SK-N-SH (cell line): Measurements from ENCODE around the gene ROPN1. TPM values are rescaled to one million over a fixed set of nuclear protein-coding genes. Genes with fewer than 3 reads are reported as not detected.
A peak's percentile ranks its signal among the peaks of the same experiment; 100 is the strongest.

Experiments
- CTCF ChIA-PET: fragments of 300-600, 350-600 bp; formaldehyde crosslinking; extraction: SDS; loops from one replicate; lab custom pipeline; 2021; lab: Yijun Ruan, JAX
- POLR2A ChIA-PET: fragments of 350-600 bp; sonication (Branson Sonifier 250); formaldehyde crosslinking; extraction: SDS; loops from one replicate; lab custom pipeline; 2020; ENCODE audit warnings: antibody characterized with exemption, inconsistent platforms; lab: Yijun Ruan, JAX
- DNase-seq: peaks from one replicate; pipeline ENCODE4 v3.0.0; 2012
- H2AFZ ChIP-seq: fragments of 200-600 bp; sonication (generic); 2 replicates; pipeline ENCODE4 v1.8.1; 2016; ENCODE audit warnings: antibody characterized with exemption, mild to moderate bottlenecking, low read depth
- H3F3A ChIP-seq: fragments of 200-600 bp; sonication (generic); replicated peaks from 2 replicates; pipeline ENCODE3; 2016; ENCODE audit warnings: antibody characterized with exemption, mild to moderate bottlenecking; ENCODE audit not compliant: insufficient read depth
- H3K27ac ChIP-seq, 2 experiments: fragments of 200-500 bp in 1 of 2; fragments of 200-600 bp in 1 of 2; sonication (Bioruptor generic) in 1 of 2; sonication (generic), shearing (Covaris generic) in 1 of 2; 2 replicates each; pipeline versions ENCODE4 v1.5.1 to v1.6.1; 2014 to 2016; ENCODE audit warnings: low read depth in 2 of 2, inconsistent platforms in 1 of 2, low read length in 1 of 2, mild to moderate bottlenecking in 1 of 2, mixed read lengths in 1 of 2
- H3K27me3 ChIP-seq: fragments of 200-600 bp; sonication (generic), shearing (Covaris generic); 2 replicates; pipeline ENCODE4 v1.6.1; 2016; ENCODE audit warnings: mixed run types; ENCODE audit not compliant: insufficient read depth
- H3K36me3 ChIP-seq, 2 experiments: fragments of 200-500 bp in 1 of 2; fragments of 200-600 bp in 1 of 2; sonication (Bioruptor generic) in 1 of 2; sonication (generic) in 1 of 2; replicated peaks in 1 of 2; 2 replicates each; pipeline versions ENCODE3 to v1.5.1; 2014 to 2016; ENCODE audit warnings: low read length in 1 of 2, mild to moderate bottlenecking in 1 of 2; ENCODE audit not compliant: insufficient read depth in 2 of 2, control insufficient read depth in 1 of 2
- H3K4me1 ChIP-seq, 2 experiments: fragments of 200-500 bp in 1 of 2; fragments of 200-600 bp in 1 of 2; sonication (Bioruptor generic) in 1 of 2; sonication (generic), shearing (Covaris generic) in 1 of 2; 2 replicates each; pipeline versions ENCODE4 v1.5.1 to v1.6.1; 2014 to 2016; ENCODE audit warnings: low read depth in 1 of 2, low read length in 1 of 2, mixed run types in 1 of 2; ENCODE audit not compliant: insufficient read depth in 2 of 2, control insufficient read depth in 1 of 2
- H3K4me2 ChIP-seq: fragments of 200-600 bp; sonication (generic), shearing (Covaris generic); 2 replicates; pipeline ENCODE4 v1.6.1; 2017; ENCODE audit warnings: mixed run types
- H3K4me3 ChIP-seq, 2 experiments: fragments of 200-500 bp in 1 of 2; fragments of 200-600 bp in 1 of 2; sonication (Bioruptor generic) in 1 of 2; sonication (generic), shearing (Covaris generic) in 1 of 2; 2 replicates each; pipeline versions ENCODE4 v1.5.1 to v1.8.1; 2014 to 2016; ENCODE audit warnings: low read depth in 2 of 2, inconsistent platforms in 1 of 2, low read length in 1 of 2, mild to moderate bottlenecking in 1 of 2, mixed read lengths in 1 of 2, moderate library complexity in 1 of 2
- H3K79me2 ChIP-seq: fragments of 200-600 bp; sonication (generic); 2 replicates; pipeline ENCODE4 v1.8.1; 2017; ENCODE audit warnings: mild to moderate bottlenecking; ENCODE audit not compliant: insufficient read depth
- H3K9ac ChIP-seq: fragments of 200-600 bp; sonication (generic); 2 replicates; pipeline ENCODE4 v1.6.1; 2017; ENCODE audit warnings: mixed run types
- H3K9me2 ChIP-seq: fragments of 200-600 bp; sonication (generic); 2 replicates; pipeline ENCODE4 v1.6.1; 2017; ENCODE audit warnings: mixed run types
- H3K9me3 ChIP-seq: fragments of 200-600 bp; sonication (generic); 2 replicates; pipeline ENCODE4 v1.6.1; 2017; ENCODE audit warnings: mixed run types, mild to moderate bottlenecking, moderate library complexity
- H4K20me1 ChIP-seq: fragments of 200-600 bp; sonication (generic); 2 replicates; pipeline ENCODE4 v1.6.1; 2017; ENCODE audit warnings: mild to moderate bottlenecking, mixed run types; ENCODE audit not compliant: insufficient read depth
- CHD2 ChIP-seq: fragments of 150-350 bp; IDR thresholded peaks from 2 replicates; pipeline ENCODE4 v1.6.1; 2018; ENCODE audit warnings: low read length; ENCODE audit not compliant: partially characterized antibody
- CTCF ChIP-seq: fragments of 200-600 bp; sonication (generic); IDR thresholded peaks from 2 replicates; pipeline ENCODE4 v1.6.1; 2017; ENCODE audit warnings: antibody characterized with exemption, mild to moderate bottlenecking, moderate library complexity
- EP300 ChIP-seq, 2 experiments: IDR thresholded peaks; 2 replicates each; pipeline versions ENCODE4 v1.4.0 to v1.6.1; 2012; ENCODE audit warnings: borderline replicate concordance in 1 of 2, low read depth in 1 of 2, low read length in 1 of 2
- FOSL2 ChIP-seq: IDR thresholded peaks from 2 replicates; pipeline ENCODE4 v1.4.0; 2012; ENCODE audit warnings: low read depth, mild to moderate bottlenecking, moderate library complexity, borderline replicate concordance
- FOXJ3 ChIP-seq: sonication (generic); formaldehyde crosslinking; IDR thresholded peaks from 2 replicates; pipeline ENCODE4 v1.5.1; 2020; ENCODE audit warnings: mild to moderate bottlenecking, missing genetic modification reagents
- FOXM1 ChIP-seq: IDR thresholded peaks from 2 replicates; pipeline ENCODE4 v1.4.0; 2012; ENCODE audit warnings: low read depth, mild to moderate bottlenecking
- GABPA ChIP-seq: IDR thresholded peaks from 2 replicates; pipeline ENCODE4 v1.4.0; 2012; ENCODE audit warnings: low read depth, mild to moderate bottlenecking
- GATA2 ChIP-seq: sonication (generic); formaldehyde crosslinking; IDR thresholded peaks from 2 replicates; pipeline ENCODE4 v1.5.0; 2020; ENCODE audit warnings: mild to moderate bottlenecking, missing genetic modification reagents
- JUND ChIP-seq: IDR thresholded peaks from 2 replicates; pipeline ENCODE4 v1.4.0; 2012
- MXI1 ChIP-seq: IDR thresholded peaks from 2 replicates; pipeline ENCODE4 v1.6.1; 2012; ENCODE audit warnings: mild to moderate bottlenecking, low read depth, low read length, improper control_type of control experiment
- NFIC ChIP-seq: IDR thresholded peaks from 2 replicates; pipeline ENCODE4 v1.4.0; 2012; ENCODE audit warnings: borderline replicate concordance
- POLR2AphosphoS5 ChIP-seq: IDR thresholded peaks from 2 replicates; pipeline ENCODE4 v1.6.1; 2012; ENCODE audit warnings: low read depth, low read length
- RCOR1 ChIP-seq: fragments of 150-350 bp; IDR thresholded peaks from 2 replicates; pipeline ENCODE4 v1.6.1; 2017; ENCODE audit warnings: antibody characterized with exemption, low read length
- REST ChIP-seq: IDR thresholded peaks from 2 replicates; pipeline ENCODE4 v1.6.1; 2012; ENCODE audit warnings: mild to moderate bottlenecking, low read depth, low read length, moderate library complexity
- YY1 ChIP-seq: IDR thresholded peaks from 2 replicates; pipeline ENCODE4 v1.4.0; 2012; ENCODE audit warnings: low read depth, mild to moderate bottlenecking
- ZBTB33 ChIP-seq: IDR thresholded peaks from 2 replicates; pipeline ENCODE4 v1.4.0; 2012; ENCODE audit warnings: low read depth, borderline replicate concordance
- WGBS: methylation state at CpG from one replicate; pipeline ENCODE4 v1.1.6; 2017; ENCODE audit warnings: low lambda C conversion rate; 5-methylcytosine and 5-hydroxymethylcytosine counted together
- polyA plus RNA-seq, 3 experiments: library from polyadenylated mRNA; depleted of rRNA; stranded (reverse); fragments of >200 nt; gene quantifications; 2 replicates each; pipeline ENCODE4 v1.2.3, GENCODE V29; 2012

ROPN1 gene
- polyA plus RNA-seq, 1 of the 3 experiments (the other 2 are of a cell fraction), result 0.05 TPM

- TF ChIP-seq CHD2 (no peak), CTCF (no peak), GATA2 (CRISPR knock-in tag) (no peak), FOSL2 (no peak), MXI1 (no peak), EP300 (IDR thresholded peaks at IDR 0.05; ENCODE audit: borderline replicate concordance in 1 of 2, low read depth in 1 of 2, low read length in 1 of 2) (no peak), GABPA (no peak), POLR2AphosphoS5 (no peak), NFIC (no peak), JUND (no peak), YY1 (no peak), FOXJ3 (CRISPR knock-in tag) (no peak), FOXM1 (no peak)
- ChIA-PET POLR2A (interaction anchor here (0.9 to 3.0 kb wide), 2 partner anchors 9 to 29 kb away, joined by 3 to 14 read pairs; no protein-coding TSS in a partner anchor), CTCF (interaction anchor here (0.8 to 6.1 kb wide), 14 partner anchors 9 to 316 kb away, joined by 3 to 60 read pairs (median 4); no protein-coding TSS in a partner anchor)
Observed at GRCh38 chr3:124034844-124035152, 42.9 kb upstream of the ROPN1 start.

GRCh38 chr3:124034016-124034843 lies 42.3 kb upstream of the ROPN1 start:
- peaks cover 6% of the 10 kb centered on the region; the same call in 1 of the 2 replicates for H4K20me1 ChIP-seq
- WGBS, result 15% methylated on average over 8 of the region's 47 CpGs
- H3K36me3 ChIP-seq, result no peaks in the 10 kb centered on the region
- peak overlapping the region; percentile 96 to 97 for H3K4me3 ChIP-seq
- H3K9me3 ChIP-seq, result no peaks in the 10 kb centered on the region
- H3F3A ChIP-seq, result no peaks in the 10 kb centered on the region
- CTCF ChIA-PET, result interaction anchor here (0.8 to 6.1 kb wide), 24 partner anchors 7 to 458 kb away, joined by 3 to 60 read pairs (median 4); no protein-coding TSS in a partner anchor
- H3K9ac ChIP-seq, result peak overlapping the region; percentile 90
- H2AFZ ChIP-seq, result peak overlapping the region; percentile 91
- peak overlapping the region; percentile 91 for H3K4me2 ChIP-seq
- H3K27ac ChIP-seq, result peak overlapping the region in 1 of 2 experiments; percentile 92; a peak in 1 of 4 replicates
- POLR2A ChIA-PET, result interaction anchor here (0.9 to 3.0 kb wide), 8 partner anchors 9 to 284 kb away, joined by 3 to 14 read pairs (median 6); no protein-coding TSS in a partner anchor
- peaks cover 38% of the 10 kb centered on the region for H3K79me2 ChIP-seq
- H3K4me1 ChIP-seq, result peaks cover 0 to 25% of the 10 kb centered on the region in 2 experiments; a peak in 3 of 4 replicates
- no peaks in the 10 kb centered on the region for H3K9me2 ChIP-seq
- H3K27me3 ChIP-seq, result no peaks in the 10 kb centered on the region
- peak; percentile 79 for DNase-seq
- TF ChIP-seq RCOR1 (no peak), ZBTB33 (no peak), REST (no peak), CHD2 (no peak), CTCF (no peak), GABPA (no peak)

More at GRCh38 chr3:124034844-124035152, 42.9 kb upstream of the ROPN1 start:
- peaks cover 43% of the 10 kb centered on the region for H3K79me2 ChIP-seq
- DNase-seq, result no peak
- H3K36me3 ChIP-seq, result no peaks in the 10 kb centered on the region
- no peaks in the 10 kb centered on the region for H3K9me2 ChIP-seq
- H3K27ac ChIP-seq, result no peak overlapping the region
- peak overlapping the region; percentile 91 for H3K4me2 ChIP-seq
- 67% methylated on average over 1 of the region's 1 CpG for WGBS
- H3K9me3 ChIP-seq, result no peaks in the 10 kb centered on the region
- H3K4me3 ChIP-seq, result peak overlapping the region; percentile 96 to 97
- H3K4me1 ChIP-seq, result peaks cover 0 to 25% of the 10 kb centered on the region in 2 experiments; a peak in 3 of 4 replicates
- H3K9ac ChIP-seq, result no peak overlapping the region
- H2AFZ ChIP-seq, result no peak overlapping the region
- H4K20me1 ChIP-seq, result peaks cover 11% of the 10 kb centered on the region; the same call in 1 of the 2 replicates
- no peaks in the 10 kb centered on the region for H3K27me3 ChIP-seq
- H3F3A ChIP-seq, result no peaks in the 10 kb centered on the region
